ENCODE data around the gene EXOSC5.

DNA sequence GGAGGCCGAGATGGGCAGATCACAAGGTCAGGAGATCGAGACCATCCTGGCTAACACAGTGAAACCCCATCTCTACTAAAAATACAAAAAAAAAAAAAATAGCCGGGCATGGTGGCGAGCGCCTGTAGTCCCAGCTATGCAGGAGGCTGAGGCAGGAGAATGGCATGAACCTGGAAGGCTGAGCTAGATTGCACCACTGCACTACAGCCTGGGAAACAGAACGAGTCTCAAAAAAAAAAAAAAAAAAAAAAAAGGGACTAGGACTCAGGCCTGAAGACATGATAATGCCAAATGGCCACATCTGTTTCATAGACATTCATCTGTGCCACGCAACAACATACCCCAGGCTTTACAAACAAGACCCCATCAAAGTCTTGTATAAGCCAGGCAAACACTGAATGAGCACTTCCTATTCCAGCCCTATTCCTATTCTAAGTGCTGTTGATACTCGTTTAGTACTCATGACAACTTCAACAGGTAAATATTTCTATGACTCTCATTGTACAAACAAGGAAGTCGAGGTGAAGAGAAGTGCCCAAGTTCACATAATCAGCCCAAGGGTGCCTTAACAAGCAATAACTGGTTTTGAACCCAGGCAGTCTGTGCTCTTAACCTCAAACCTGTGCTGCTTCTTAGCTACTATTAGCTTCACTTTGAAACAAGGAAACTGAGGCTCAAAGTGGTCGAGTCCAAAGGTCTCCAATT, 34.9 kb downstream of the EXOSC5 start:
- TF ChIP-seq, protein P1, sequence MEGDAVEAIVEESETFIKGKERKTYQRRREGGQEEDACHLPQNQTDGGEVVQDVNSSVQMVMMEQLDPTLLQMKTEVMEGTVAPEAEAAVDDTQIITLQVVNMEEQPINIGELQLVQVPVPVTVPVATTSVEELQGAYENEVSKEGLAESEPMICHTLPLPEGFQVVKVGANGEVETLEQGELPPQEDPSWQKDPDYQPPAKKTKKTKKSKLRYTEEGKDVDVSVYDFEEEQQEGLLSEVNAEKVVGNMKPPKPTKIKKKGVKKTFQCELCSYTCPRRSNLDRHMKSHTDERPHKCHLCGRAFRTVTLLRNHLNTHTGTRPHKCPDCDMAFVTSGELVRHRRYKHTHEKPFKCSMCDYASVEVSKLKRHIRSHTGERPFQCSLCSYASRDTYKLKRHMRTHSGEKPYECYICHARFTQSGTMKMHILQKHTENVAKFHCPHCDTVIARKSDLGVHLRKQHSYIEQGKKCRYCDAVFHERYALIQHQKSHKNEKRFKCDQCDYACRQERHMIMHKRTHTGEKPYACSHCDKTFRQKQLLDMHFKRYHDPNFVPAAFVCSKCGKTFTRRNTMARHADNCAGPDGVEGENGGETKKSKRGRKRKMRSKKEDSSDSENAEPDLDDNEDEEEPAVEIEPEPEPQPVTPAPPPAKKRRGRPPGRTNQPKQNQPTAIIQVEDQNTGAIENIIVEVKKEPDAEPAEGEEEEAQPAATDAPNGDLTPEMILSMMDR (IDR thresholded peaks at IDR 0.05; ENCODE audit: poor library complexity, severe bottlenecking): no peak
- TF ChIP-seq SMC3 (conservative IDR thresholded peaks at IDR 0.05; ENCODE audit: poor library complexity) (no peak), EP300 (conservative IDR thresholded peaks at IDR 0.05; ENCODE audit: poor library complexity, severe bottlenecking) (no peak), EZH2 (IDR thresholded peaks at IDR 0.05; ENCODE audit: borderline replicate concordance, insufficient read depth, low read length, poor library complexity, severe bottlenecking) (no peak), RAD21 (conservative IDR thresholded peaks at IDR 0.05) (no peak), POLR2AphosphoS5 (IDR thresholded peaks at IDR 0.05) (no peak), MXI1 (conservative IDR thresholded peaks at IDR 0.05; ENCODE audit: poor library complexity, severe bottlenecking) (no peak), TAF1 (IDR thresholded peaks at IDR 0.05; ENCODE audit: low read depth) (no peak)
- TF ChIP-seq, protein P2, sequence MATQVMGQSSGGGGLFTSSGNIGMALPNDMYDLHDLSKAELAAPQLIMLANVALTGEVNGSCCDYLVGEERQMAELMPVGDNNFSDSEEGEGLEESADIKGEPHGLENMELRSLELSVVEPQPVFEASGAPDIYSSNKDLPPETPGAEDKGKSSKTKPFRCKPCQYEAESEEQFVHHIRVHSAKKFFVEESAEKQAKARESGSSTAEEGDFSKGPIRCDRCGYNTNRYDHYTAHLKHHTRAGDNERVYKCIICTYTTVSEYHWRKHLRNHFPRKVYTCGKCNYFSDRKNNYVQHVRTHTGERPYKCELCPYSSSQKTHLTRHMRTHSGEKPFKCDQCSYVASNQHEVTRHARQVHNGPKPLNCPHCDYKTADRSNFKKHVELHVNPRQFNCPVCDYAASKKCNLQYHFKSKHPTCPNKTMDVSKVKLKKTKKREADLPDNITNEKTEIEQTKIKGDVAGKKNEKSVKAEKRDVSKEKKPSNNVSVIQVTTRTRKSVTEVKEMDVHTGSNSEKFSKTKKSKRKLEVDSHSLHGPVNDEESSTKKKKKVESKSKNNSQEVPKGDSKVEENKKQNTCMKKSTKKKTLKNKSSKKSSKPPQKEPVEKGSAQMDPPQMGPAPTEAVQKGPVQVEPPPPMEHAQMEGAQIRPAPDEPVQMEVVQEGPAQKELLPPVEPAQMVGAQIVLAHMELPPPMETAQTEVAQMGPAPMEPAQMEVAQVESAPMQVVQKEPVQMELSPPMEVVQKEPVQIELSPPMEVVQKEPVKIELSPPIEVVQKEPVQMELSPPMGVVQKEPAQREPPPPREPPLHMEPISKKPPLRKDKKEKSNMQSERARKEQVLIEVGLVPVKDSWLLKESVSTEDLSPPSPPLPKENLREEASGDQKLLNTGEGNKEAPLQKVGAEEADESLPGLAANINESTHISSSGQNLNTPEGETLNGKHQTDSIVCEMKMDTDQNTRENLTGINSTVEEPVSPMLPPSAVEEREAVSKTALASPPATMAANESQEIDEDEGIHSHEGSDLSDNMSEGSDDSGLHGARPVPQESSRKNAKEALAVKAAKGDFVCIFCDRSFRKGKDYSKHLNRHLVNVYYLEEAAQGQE (IDR thresholded peaks at IDR 0.05; ENCODE audit: borderline replicate concordance): no peak
